Measurements from ENCODE around the gene UNC5C.
A peak's percentile ranks its signal among the peaks of the same experiment; 100 is the strongest.

UNC5C gene

GRCh38 chr4:95402299-95402698 lies 146.5 kb downstream of the UNC5C start:
- no peak for DNase-seq (ENCODE audit: low spot score)

DNA sequence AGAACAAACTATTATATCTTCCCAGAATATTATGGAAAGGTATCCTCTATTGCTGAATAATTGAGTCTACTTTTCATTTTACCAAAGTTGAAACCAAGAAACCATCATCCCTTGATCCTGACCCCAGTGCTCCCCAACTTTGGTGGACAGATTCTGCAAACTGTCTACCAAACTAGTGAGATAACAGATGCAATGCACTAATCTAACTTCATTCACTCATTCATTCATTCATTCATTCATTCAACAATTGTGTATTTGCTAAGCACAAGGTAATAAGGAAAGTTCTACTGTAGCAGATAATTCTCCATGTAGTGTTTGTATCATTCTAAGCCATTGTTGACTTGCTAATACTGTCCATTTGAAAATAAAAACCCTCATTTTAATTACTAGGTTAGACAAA lies 150.6 kb downstream of the UNC5C start:
- no peak for DNase-seq (ENCODE audit: low spot score)

- DNase-seq (ENCODE audit: low spot score) = no peak
Measured at GRCh38 chr4:95394752-95395306, 153.9 kb downstream of the UNC5C start.

DNA sequence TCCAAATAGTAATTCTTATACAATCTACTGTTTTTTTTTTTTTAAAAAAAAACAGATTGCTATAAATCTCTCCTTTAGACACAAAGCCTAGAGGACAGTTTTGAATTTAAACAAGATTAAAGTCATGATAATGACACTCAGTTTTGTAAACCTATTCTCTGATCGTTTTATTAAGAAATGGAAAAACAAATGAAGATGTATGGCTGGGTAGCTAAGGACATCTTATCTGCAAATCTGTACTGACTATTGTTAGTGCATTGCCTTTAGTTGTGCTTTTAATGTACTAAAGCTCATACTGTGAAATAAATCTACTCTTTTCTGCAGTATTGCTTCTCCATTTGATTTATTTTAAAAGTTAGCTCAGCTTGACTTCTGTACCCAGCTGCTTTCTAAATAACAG lies 155.0 kb downstream of the UNC5C start:
- DNase-seq (ENCODE audit: low spot score) = no peak

DNA sequence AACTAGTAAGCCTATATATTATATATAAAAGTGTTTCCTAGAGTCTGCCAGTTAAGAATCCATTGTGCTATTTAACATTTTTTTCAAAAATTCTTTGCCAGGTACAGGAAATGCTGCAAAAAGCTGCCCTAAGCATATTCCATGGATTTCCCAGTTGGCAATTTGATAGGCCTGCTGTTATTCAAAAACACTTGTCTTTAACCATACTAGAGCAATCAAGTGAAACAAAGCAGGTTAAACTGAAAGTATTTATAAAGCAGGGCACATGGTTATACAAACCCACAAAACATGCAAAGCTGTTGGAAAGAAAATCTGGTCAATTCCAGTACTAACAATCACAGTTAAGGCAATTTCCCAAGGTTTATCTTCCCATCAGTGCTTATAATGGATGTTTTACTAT lies 159.9 kb downstream of the UNC5C start:
- DNase-seq (ENCODE audit: low spot score) = no peak

DNA sequence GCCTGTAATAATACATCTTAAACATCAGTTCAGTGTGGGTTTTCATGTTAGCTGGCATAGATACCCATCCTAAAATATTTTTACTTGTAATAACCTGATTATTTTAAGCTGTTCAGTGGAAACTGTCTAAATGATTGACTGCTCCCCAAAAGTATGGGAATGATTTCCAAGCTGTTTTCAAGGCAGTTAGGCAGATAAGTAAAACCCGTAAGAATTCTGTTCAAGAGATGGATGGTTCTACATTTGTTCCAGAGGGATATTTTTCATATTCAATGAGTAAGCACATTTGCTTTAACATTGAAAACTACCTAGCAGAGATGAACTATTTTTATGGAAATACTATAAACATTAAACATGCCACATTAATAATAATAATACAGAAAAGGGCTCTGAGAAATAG lies 161.1 kb downstream of the UNC5C start:
- no peak for DNase-seq (ENCODE audit: low spot score)

- DNase-seq (ENCODE audit: low spot score) = no peak
Measured at GRCh38 chr4:95386410-95386809, 162.4 kb downstream of the UNC5C start.

- no peak for DNase-seq (ENCODE audit: low spot score)
Measured at GRCh38 chr4:95381843-95382580, 166.8 kb downstream of the UNC5C start.

- DNase-seq (ENCODE audit: low spot score) = no peak
Measured at GRCh38 chr4:95379633-95380032, 169.1 kb downstream of the UNC5C start.

GRCh38 chr4:95377366-95377900 lies 171.3 kb downstream of the UNC5C start:
- no peak for DNase-seq (ENCODE audit: low spot score)

GRCh38 chr4:95371476-95372224 lies 177.1 kb downstream of the UNC5C start:
- no peak for DNase-seq (ENCODE audit: low spot score)

- DNase-seq (ENCODE audit: low spot score) = peak; percentile 44
Measured at GRCh38 chr4:95367824-95368223, 180.9 kb downstream of the UNC5C start.

GRCh38 chr4:95363966-95364365 lies 184.8 kb downstream of the UNC5C start:
- no peak for DNase-seq (ENCODE audit: low spot score)

DNA sequence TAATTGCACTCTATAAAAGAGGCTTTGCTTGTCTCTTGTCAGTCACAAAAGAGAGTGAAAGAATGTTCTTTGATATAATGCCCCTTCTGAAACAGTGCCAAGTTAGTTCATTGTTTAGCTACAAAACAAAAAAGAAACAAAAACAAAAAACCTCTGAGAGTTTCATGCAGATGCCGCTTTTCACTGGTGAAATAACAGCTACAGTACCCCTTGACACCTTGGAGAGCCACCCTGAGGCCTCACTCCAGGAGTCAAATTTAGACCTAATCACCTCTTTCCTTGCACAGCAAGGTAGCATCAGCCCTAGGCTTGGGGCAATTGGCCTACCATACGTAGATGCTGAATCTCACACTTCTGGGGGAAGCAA lies 185.2 kb downstream of the UNC5C start:
- DNase-seq (ENCODE audit: low spot score) = no peak

DNA sequence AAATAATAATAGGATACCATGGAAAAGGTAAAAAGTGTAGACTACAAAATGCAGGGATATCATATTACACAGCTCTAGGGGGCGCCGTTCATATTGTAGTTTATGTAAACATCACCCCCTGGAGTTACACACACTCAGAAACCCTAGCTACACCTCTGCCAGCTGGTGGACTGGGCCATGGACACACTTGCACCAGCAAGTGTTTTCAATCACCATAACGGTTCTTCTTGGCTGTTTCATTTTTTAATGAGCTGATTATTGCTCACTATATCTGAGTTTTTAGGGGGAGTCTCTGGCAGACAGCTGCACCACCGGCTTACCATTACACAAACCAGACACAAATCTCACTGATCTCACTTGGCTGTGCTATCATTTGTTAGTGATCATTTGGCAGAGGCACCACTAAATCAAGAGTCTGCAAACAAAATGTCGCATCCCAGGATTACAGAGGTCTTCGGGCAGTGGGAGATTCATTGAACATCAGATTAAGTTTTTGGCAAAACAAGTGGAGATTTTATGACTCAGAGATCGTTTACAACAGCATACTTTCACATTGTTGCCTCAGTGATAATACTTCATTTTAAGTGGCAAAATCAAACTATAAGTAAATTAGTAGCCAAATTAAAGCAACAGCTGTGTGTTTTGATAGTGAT lies 185.7 kb downstream of the UNC5C start:
- DNase-seq (ENCODE audit: low spot score) = no peak

DNA sequence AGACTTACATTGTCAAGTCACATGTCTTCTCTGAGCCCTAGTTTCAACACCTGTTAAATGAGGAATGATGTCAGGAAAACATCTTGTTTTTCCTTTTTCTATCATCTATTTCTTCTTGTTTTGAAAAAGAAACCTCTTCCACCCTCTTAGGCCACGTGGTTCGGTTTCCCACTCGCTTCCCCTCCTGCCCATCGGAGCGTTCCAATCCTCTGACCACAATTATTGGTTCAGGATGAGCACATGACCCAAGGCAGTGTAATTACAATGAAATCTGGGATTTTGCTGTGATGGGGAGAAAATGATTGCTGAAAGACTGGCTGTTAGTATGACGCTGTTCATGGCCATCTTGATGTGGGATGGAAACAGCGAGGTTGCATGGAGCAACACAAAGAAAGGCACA lies 186.7 kb downstream of the UNC5C start:
- DNase-seq (ENCODE audit: low spot score) = no peak

GRCh38 chr4:95361696-95361965 lies 187.1 kb downstream of the UNC5C start:
- no peak for DNase-seq (ENCODE audit: low spot score)

GRCh38 chr4:95360906-95361695 lies 187.7 kb downstream of the UNC5C start:
- DNase-seq (ENCODE audit: low spot score) = no peak

- DNase-seq (ENCODE audit: low spot score) = no peak
Measured at GRCh38 chr4:95360256-95360903, 188.4 kb downstream of the UNC5C start.

GRCh38 chr4:95358421-95358820 lies 190.4 kb downstream of the UNC5C start:
- peak; percentile 19 for DNase-seq (ENCODE audit: low spot score)

GRCh38 chr4:95355021-95355420 lies 193.8 kb downstream of the UNC5C start:
- DNase-seq (ENCODE audit: low spot score) = no peak

- DNase-seq (ENCODE audit: low spot score) = no peak
Measured at GRCh38 chr4:95348418-95348817, 200.4 kb downstream of the UNC5C start.

Data from COLO829 (cell line).